ENCODE data around the gene PRDM5.

DNA sequence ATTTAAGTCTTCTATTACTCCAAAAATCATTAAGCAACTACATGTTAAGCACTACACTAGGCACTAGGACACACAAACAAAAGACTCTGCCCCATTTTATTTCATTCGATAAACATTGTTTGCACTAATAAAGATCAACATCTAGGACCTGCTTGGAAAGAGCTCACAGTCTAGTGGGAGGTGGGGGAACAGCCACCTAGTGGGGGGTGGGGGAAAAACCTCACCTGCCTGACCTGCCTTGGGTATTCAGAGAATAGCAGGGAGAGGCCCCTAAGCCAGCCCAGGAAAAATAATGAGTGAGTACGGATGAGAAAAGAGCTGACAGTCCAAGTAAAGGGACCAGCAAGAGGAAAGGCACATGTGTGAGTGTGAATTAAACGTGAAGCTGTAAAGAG is 52.2 kb downstream of the PRDM5 start:
- TF ChIP-seq, protein P1, sequence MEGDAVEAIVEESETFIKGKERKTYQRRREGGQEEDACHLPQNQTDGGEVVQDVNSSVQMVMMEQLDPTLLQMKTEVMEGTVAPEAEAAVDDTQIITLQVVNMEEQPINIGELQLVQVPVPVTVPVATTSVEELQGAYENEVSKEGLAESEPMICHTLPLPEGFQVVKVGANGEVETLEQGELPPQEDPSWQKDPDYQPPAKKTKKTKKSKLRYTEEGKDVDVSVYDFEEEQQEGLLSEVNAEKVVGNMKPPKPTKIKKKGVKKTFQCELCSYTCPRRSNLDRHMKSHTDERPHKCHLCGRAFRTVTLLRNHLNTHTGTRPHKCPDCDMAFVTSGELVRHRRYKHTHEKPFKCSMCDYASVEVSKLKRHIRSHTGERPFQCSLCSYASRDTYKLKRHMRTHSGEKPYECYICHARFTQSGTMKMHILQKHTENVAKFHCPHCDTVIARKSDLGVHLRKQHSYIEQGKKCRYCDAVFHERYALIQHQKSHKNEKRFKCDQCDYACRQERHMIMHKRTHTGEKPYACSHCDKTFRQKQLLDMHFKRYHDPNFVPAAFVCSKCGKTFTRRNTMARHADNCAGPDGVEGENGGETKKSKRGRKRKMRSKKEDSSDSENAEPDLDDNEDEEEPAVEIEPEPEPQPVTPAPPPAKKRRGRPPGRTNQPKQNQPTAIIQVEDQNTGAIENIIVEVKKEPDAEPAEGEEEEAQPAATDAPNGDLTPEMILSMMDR (conservative IDR thresholded peaks at IDR 0.05; ENCODE audit: low read depth, low read length): no peak
- no peak for TF ChIP-seq EZH2 (IDR thresholded peaks at IDR 0.05; ENCODE audit: borderline replicate concordance, low read depth, low read length, poor library complexity, severe bottlenecking)

Data from A673 (cell line).